ENCODE data around the gene E2F6. TPM values are rescaled to one million over a fixed set of nuclear protein-coding genes. Genes with fewer than 3 reads are reported as not detected.

The E2F6 gene
- total and polyA plus RNA-seq, 2 of the 8 experiments (the other 6 are each of a cell fraction or from before 2014, with no cell fraction given), result 8.3 to 14.9 TPM

DNA sequence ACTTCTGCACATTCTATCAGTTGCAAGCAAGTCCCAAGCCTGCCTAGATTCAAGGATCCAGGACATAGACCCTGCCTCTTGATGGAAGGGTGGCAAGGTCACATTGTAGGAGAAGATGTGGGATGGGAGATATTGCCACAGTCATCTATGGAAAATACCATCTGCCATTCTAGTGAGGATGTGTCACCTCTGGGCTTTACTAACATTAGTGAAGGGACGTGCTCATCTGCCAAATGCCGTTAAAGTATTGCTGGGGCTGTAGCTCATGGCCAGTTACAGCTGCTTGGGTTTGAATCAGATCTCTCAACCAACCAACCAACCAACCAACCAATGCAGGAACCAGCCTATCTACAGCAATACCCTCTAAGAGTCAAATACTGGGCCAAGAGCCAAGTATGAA is 49.0 kb downstream of the E2F6 start (continued):
- TF ChIP-seq FOSL1 (IDR thresholded peaks at IDR 0.05; ENCODE audit: insufficient read depth, low read depth, low read length) (no peak), NANOG (IDR thresholded peaks at IDR 0.05; ENCODE audit: insufficient read depth, low read depth, low read length, poor library complexity, severe bottlenecking) (no peak)

Data from H1 (cell line).